ENCODE data around the gene EPHB1.

GRCh38 chr3:135099734-135100355 lies 304.8 kb downstream of the EPHB1 start:
- no peak for TF ChIP-seq GATA3 (IDR thresholded peaks at IDR 0.05; ENCODE audit: low read depth, low read length)
- no peak for TF ChIP-seq GATA2 (IDR thresholded peaks at IDR 0.05; ENCODE audit: low read depth, low read length)

Measured in SH-SY5Y (cell line).